ENCODE data around the gene CHD5. TPM values are rescaled to one million over a fixed set of nuclear protein-coding genes. Genes with fewer than 3 reads are reported as not detected.

The CHD5 gene
- total RNA-seq, 2 experiments from 2014 or later, result 0.25 to 0.76 TPM

- H3K9me3 Mint-ChIP-seq (ENCODE audit: low read depth), result no peaks in the 10 kb centered on the region
- ChIA-PET CTCF (no interaction called here), POLR2A (no interaction called here)
- ATAC-seq (no peak), DNase-seq (no peak)
- no peaks in the 10 kb centered on the region for H3K4me1 Mint-ChIP-seq
- no peak overlapping the region for H3K4me3 Mint-ChIP-seq
- intact Hi-C loops (cut with DNase I, micrococcal nuclease), result loop anchor here (1.0 kb wide), 2 partner anchors 61 to 62 kb away; no protein-coding TSS in a partner anchor
- H3K27ac Mint-ChIP-seq, result no peak overlapping the region
- H3K27me3 Mint-ChIP-seq, result peaks cover 6% of the 10 kb centered on the region
- H3K36me3 Mint-ChIP-seq (ENCODE audit: low read depth), result no peaks in the 10 kb centered on the region
These were observed 9.3 kb downstream of the CHD5 start for GRCh38 chr1:6170742-6171201.

GRCh38 chr1:6170116-6170741 lies 9.9 kb downstream of the CHD5 start:
- no peaks in the 10 kb centered on the region for H3K4me1 Mint-ChIP-seq
- ChIA-PET CTCF (no interaction called here), POLR2A (no interaction called here)
- ATAC-seq, result no peak
- no peak overlapping the region for H3K4me3 Mint-ChIP-seq
- no peak for DNase-seq
- H3K27me3 Mint-ChIP-seq, result peaks cover 6% of the 10 kb centered on the region
- intact Hi-C loops (cut with DNase I, micrococcal nuclease), result loop anchor here in 1 of 2 experiments (1.0 kb wide), 1 partner anchor 62 kb away; no protein-coding TSS in a partner anchor
- no peaks in the 10 kb centered on the region for H3K9me3 Mint-ChIP-seq (ENCODE audit: low read depth)
- no peak overlapping the region for H3K27ac Mint-ChIP-seq
- H3K36me3 Mint-ChIP-seq (ENCODE audit: low read depth), result no peaks in the 10 kb centered on the region

DNA sequence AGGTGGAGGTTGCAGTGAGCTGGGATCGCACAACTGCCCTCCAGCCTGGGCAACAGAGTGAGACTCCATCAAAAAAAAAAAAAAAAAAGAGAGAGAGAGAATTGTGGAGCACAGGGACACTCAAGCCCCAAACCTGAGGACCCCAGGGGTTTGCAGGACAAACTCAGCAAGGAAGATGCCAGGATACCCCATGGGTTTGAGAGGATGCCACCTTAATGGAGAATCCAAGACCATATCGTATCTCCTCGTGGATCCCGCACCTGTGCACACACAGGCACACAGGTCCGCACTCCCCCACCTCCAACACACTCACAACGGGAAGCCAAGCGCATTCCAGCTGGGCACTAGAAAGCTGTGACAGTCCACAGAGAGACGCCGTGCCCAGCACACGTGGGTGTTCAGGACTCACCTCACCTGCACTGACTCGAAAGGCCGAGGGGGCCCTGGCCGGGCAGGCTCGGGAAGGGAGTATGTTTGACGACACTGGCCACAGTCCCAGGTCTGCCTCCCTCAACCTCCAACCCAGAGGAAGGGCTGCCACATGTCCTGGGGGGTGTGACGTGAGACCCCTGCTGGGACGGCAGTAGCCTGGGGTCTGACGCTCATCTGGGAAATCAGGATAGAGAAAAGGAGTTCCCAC lies 11.1 kb downstream of the CHD5 start:
- no peak for ATAC-seq
- peaks cover 6% of the 10 kb centered on the region for H3K27me3 Mint-ChIP-seq
- no peak overlapping the region for H3K27ac Mint-ChIP-seq
- no peaks in the 10 kb centered on the region for H3K36me3 Mint-ChIP-seq (ENCODE audit: low read depth)
- no peak for DNase-seq
- H3K4me1 Mint-ChIP-seq, result no peaks in the 10 kb centered on the region
- CTCF ChIA-PET, result interaction anchor here (0.6 kb wide), 1 partner anchor 77 kb away, joined by 3 read pairs; no protein-coding TSS in a partner anchor
- no peak overlapping the region for H3K4me3 Mint-ChIP-seq
- POLR2A ChIA-PET, result no interaction called here
- intact Hi-C loops (cut with DNase I, micrococcal nuclease), result no loop called here
- H3K9me3 Mint-ChIP-seq (ENCODE audit: low read depth), result no peaks in the 10 kb centered on the region

DNA sequence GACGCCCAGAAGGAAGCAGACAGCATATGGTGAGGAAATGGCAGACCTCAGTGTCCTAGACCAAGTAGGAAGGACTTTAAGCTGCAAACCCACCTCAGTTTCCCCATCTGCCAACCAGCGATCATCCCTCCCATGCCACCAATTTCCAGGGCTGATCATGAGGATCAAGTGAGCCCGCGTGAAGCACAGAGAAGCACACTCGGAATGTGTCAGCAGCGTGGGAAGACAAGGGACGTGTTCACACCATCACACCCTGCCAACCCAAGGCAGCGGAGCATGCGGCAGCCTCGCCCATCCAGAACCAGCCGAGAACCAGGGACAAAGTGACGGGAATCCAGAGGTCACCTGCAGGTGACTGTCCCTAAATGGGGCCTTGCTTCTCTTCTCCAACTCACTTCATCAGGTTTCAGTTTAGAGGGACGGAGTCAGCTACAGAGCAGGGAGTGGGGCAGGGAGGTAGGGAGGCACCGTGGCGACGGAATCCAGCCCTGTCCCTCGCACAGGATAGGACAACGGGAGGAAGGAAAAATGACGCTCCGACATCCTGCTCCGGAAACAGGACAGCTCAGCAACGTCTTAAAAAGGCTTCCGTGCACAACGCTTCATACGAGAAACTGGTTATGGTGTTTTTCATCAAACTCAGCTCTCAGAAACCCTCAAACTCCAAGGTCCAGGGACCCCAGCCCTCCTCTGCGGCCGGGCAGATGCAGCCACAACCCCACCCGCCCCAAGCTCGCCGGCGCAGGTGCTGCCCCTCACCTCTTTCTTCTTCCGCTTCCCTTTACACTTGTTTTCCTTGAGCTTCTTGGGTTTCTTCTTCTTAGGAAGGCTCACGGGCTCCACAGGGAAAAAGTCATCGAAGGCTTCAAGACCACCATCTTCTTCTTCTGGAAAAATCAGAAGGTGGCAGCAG lies 12.5 kb downstream of the CHD5 start:
- ChIA-PET POLR2A (no interaction called here), CTCF (no interaction called here)
- Mint-ChIP-seq H3K9me3 (ENCODE audit: low read depth) (no peaks in the 10 kb centered on the region), H3K36me3 (ENCODE audit: low read depth) (no peaks in the 10 kb centered on the region), H3K27ac (no peak overlapping the region), H3K4me3 (no peak overlapping the region), H3K27me3 (peaks cover 5% of the 10 kb centered on the region), H3K4me1 (no peaks in the 10 kb centered on the region)
- no peak for ATAC-seq
- no peak for DNase-seq
- intact Hi-C loops (cut with DNase I, micrococcal nuclease), result no loop called here

DNA sequence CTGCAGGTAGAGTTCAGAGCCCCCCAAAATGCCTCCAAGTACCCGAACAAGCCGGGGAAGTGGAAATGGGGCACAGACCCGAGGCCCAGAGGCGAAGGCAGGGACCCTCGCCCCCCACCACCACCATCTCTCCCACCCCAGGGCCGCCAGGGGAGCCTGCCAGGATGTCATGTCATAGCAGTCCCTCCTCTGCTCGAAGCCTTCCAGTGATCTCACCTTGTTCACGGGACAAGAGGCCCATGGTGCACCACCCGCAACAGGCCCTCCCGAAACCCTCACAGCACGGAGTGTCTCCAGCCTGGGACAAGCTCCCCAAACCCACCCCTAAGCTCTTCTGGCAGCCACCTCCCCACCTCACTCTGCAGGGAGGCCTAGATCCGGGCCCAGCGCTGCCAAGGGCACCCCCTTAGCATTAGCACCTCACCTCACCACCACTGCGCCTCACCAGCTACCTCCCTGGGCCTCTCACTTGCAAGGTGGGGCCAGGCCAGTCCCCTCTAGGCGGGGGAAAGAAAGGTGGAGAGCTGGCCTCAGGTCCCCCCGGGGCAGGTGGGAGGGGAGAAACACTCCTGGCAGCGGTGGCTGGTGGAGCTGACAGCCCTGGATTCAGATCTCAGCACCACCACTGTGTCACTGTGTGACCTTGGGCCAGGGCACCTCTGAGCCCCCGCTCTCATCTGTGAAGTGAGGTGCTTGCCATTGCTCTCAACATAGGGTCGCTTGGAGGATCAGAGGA lies 13.3 kb downstream of the CHD5 start:
- Mint-ChIP-seq H3K9me3 (ENCODE audit: low read depth) (no peaks in the 10 kb centered on the region), H3K36me3 (ENCODE audit: low read depth) (no peaks in the 10 kb centered on the region), H3K27me3 (peaks cover 4% of the 10 kb centered on the region), H3K27ac (no peak overlapping the region), H3K4me3 (no peak overlapping the region), H3K4me1 (no peaks in the 10 kb centered on the region)
- ATAC-seq (no peak), DNase-seq (no peak)
- intact Hi-C loops (cut with DNase I, micrococcal nuclease), result no loop called here
- ChIA-PET POLR2A (no interaction called here), CTCF (no interaction called here)

DNA sequence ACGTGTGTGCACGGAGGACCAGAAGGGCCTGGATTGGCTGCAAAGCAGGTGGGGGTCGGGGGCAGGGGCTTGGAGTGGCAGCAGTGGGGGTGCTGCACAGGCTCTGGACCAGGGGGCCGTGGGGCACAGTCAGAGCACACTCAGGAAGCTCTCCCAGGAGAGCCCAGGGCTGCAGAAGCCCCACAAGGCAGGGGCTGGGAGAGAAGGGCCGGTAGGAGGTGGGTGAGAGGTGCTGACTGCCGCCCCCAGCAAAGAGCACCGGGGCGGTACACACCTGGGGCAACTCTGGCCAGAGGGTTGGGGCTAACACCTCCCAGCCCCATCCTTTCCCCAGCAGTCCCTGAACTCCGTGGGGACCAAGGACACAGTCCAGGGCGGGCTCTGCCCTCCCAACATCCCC lies 13.9 kb downstream of the CHD5 start:
- Mint-ChIP-seq H3K27me3 (peaks cover 2% of the 10 kb centered on the region), H3K36me3 (ENCODE audit: low read depth) (no peaks in the 10 kb centered on the region), H3K9me3 (ENCODE audit: low read depth) (no peaks in the 10 kb centered on the region), H3K4me1 (no peaks in the 10 kb centered on the region), H3K27ac (no peak overlapping the region), H3K4me3 (no peak overlapping the region)
- ATAC-seq (no peak), DNase-seq (no peak)
- intact Hi-C loops (cut with DNase I, micrococcal nuclease), result no loop called here
- ChIA-PET CTCF (no interaction called here), POLR2A (no interaction called here)

DNA sequence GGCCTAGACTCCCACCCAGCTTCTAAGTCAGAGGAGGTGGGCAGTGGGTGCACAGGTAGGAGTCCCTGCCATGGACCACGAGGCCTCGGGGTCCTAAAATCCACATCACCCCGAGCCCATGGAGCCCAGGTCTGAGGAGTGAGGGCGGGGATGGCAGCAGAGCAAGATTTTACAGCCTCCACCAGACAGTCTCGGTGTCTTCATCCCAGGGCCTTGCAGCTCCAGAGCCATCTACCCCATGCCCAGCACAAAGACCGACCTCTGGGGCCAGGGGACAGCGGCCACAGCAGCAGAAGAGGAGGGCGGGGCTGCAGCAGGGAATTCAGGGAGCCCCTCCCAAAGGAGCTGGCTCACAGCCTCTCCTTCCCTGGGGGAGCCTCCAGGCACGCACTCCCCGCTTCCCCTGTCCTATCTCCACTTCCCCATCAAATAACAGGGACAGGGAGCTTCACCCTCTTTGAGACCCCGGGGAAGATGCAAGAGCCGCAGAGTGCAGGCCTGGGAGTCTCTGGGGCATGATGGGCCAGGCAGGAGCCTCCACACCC lies 14.6 kb downstream of the CHD5 start:
- ChIA-PET CTCF (no interaction called here), POLR2A (no interaction called here)
- Mint-ChIP-seq H3K9me3 (ENCODE audit: low read depth) (no peaks in the 10 kb centered on the region), H3K36me3 (ENCODE audit: low read depth) (no peaks in the 10 kb centered on the region), H3K4me1 (no peaks in the 10 kb centered on the region), H3K27me3 (peaks cover 6% of the 10 kb centered on the region), H3K27ac (no peak overlapping the region), H3K4me3 (no peak overlapping the region)
- no peak for DNase-seq
- ATAC-seq, result no peak
- intact Hi-C loops (cut with DNase I, micrococcal nuclease), result no loop called here

GRCh38 chr1:6165027-6165426 lies 15.1 kb downstream of the CHD5 start:
- no peaks in the 10 kb centered on the region for H3K9me3 Mint-ChIP-seq (ENCODE audit: low read depth)
- no peak overlapping the region for H3K27ac Mint-ChIP-seq
- no peaks in the 10 kb centered on the region for H3K4me1 Mint-ChIP-seq
- peaks cover 6% of the 10 kb centered on the region for H3K27me3 Mint-ChIP-seq
- DNase-seq, result no peak
- H3K4me3 Mint-ChIP-seq, result no peak overlapping the region
- no peak for ATAC-seq
- POLR2A ChIA-PET, result no interaction called here
- H3K36me3 Mint-ChIP-seq (ENCODE audit: low read depth), result no peaks in the 10 kb centered on the region
- CTCF ChIA-PET, result no interaction called here
- intact Hi-C loops (cut with DNase I, micrococcal nuclease), result no loop called here

DNA sequence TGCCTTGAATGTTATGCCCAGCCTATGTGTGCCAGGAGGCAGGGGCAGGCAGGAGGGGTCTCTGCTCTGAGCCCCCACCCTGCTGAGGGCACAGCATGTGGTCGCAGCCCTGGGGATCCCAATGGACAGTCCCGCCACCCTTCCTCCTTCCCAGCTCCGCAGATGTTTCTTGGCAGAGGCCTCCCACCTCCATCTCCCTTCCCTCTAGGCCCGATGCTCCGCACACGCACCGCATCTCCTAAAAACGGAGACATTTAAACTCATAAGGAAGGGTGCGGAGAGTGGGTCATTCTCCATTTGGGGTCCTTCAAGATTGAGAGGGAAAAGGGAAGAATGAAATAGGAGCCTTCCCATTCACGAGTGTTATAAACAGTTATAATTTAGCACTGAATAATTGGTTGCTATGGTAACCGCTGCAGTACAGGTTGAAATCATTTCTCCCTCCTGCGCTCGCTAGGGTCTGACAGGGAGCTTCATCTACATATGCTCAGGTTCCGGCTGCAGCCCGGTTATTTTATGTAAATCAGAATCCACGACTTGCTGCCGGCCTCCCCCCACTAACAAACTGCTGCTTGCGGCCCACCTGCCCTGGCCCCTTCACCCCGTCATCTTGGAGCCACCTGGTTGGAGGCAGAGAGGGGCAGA lies 16.0 kb downstream of the CHD5 start:
- ChIA-PET CTCF (no interaction called here), POLR2A (no interaction called here)
- Mint-ChIP-seq H3K27me3 (peaks cover 11% of the 10 kb centered on the region), H3K4me1 (no peaks in the 10 kb centered on the region), H3K36me3 (ENCODE audit: low read depth) (no peaks in the 10 kb centered on the region), H3K27ac (no peak overlapping the region), H3K4me3 (no peak overlapping the region), H3K9me3 (ENCODE audit: low read depth) (no peaks in the 10 kb centered on the region)
- no peak for DNase-seq
- no peak for ATAC-seq
- intact Hi-C loops (cut with DNase I, micrococcal nuclease), result no loop called here

DNA sequence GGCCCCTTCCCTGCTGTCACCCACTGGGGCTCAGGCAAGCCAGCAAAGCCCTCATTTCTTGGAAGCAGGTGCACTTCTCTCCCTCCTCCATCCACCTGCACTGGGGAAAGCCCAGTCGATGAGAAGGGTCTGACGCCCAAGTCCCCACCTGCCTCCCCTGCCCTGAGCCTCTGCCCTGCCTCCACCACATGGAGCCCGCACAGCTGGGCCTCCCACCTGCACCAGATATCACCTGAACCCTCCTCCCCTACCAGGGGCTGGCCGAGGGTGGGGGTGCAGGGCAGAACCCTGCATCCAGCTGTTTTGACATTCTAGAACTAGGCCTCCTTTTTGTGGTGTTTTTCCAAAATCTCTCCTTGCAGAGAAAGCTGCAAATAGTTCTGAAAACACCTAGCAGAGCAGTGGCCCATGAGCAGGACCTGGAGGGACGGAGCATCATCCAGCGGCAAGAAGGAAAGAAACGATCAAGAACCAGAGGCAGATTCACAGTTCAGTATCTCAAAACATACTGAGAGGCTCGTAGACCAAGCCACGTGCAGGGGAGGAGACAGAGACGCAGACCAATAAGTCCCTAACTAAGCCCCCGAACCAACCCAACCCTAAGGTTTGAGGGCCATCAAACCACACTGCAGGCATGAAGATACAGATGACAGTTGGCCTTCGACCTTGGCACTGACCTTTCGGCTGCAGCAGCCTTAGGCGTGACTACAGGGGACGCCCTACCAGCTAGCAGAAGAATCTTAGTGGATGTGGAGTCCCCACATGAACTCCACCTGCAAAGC lies 16.7 kb downstream of the CHD5 start:
- ATAC-seq (no peak), DNase-seq (no peak)
- H3K27ac Mint-ChIP-seq, result no peak overlapping the region
- H3K27me3 Mint-ChIP-seq, result peaks cover 13% of the 10 kb centered on the region
- POLR2A ChIA-PET, result no interaction called here
- CTCF ChIA-PET, result no interaction called here
- H3K4me3 Mint-ChIP-seq, result no peak overlapping the region
- no peaks in the 10 kb centered on the region for H3K4me1 Mint-ChIP-seq
- H3K36me3 Mint-ChIP-seq (ENCODE audit: low read depth), result no peaks in the 10 kb centered on the region
- intact Hi-C loops (cut with DNase I, micrococcal nuclease), result no loop called here
- no peaks in the 10 kb centered on the region for H3K9me3 Mint-ChIP-seq (ENCODE audit: low read depth)
